DMS114 treated with DMSO at 0.1 percent for 48 hours (cell line): Measurements from ENCODE around the gene NEK2.
"Not testable (repeated sequence)": the region's sequence is repeated elsewhere in the genome, so short reads cannot be mapped to it uniquely, and the experiment has no call there.

ENCODE experiments used
- DNase-seq: peaks from one replicate; lab custom pipeline; 2025; ENCODE audit not compliant: unreplicated experiment; lab: John Stamatoyannopoulos, UW

The NEK2 gene

DNA sequence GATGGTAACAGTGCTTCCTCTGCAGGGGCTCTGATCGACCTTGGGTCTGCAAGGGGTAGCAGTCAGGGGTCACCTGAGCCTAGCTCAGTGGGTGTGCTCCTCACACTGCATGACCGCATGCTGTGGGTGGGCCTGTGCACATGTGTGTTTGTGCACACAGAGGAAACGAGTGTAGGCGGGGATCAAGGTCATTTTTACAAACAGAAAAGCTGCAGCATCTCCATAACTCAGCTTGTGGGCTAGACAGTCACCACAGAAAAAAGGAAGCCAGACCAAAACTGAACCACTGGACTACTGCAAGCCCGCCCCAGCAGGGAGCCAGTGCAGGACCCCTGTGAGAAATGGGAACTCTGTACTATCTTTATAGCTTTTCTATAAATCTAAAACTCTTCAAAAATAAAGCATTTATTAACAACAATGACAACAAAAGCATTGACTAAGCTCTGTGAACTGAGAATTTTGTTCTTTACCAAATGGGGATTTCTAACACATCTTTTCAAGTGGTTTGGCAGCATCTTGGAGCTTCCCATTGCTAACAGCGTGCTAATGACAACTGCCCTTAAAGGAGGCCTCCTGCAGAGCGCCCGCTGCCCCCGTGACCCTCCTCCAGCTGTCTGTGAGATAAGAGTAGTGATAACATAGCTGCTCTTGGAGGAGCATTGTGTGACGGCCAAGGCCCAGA, 19.9 kb upstream of the NEK2 start:
- no peak for DNase-seq

DNA sequence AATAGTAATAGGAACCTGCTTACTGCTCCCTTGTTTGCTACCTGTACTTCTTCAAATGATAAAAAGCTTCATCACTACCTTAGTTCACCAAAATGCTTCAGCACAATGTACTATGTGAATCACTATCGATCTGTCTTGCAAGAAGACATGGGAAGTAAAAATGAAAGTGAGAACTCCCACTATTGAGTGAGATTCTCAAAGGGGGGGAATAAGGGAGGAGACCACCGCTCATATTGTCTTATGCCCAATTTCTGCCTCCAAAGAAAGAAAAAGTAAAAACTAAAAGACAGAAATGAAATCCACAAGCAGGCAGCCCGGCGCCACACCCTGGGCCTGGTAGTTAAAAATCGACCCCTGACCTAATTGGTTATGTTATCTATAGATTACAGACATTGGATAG, 18.5 kb upstream of the NEK2 start:
- DNase-seq, result not testable (repeated sequence)

DNA sequence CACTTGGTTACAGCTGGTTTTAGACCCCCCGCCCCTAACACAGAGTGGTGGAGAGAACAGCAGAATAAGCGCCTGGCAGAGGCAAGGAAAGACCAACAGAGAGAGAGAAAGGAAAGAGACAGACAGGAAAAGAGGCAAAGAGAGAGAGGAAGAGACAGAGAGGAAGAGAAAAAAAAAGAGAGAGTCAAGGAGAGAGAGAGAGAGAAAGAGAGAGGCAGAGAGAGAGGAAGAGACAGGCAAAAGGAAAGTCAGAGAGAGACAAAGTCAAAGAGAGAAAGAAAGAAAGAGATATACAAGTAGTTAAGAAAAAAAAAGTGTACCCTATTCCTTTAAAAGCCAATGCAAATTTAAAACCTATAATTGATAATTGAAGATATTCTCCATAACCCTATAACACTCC, 13.0 kb upstream of the NEK2 start:
- no peak for DNase-seq

DNA sequence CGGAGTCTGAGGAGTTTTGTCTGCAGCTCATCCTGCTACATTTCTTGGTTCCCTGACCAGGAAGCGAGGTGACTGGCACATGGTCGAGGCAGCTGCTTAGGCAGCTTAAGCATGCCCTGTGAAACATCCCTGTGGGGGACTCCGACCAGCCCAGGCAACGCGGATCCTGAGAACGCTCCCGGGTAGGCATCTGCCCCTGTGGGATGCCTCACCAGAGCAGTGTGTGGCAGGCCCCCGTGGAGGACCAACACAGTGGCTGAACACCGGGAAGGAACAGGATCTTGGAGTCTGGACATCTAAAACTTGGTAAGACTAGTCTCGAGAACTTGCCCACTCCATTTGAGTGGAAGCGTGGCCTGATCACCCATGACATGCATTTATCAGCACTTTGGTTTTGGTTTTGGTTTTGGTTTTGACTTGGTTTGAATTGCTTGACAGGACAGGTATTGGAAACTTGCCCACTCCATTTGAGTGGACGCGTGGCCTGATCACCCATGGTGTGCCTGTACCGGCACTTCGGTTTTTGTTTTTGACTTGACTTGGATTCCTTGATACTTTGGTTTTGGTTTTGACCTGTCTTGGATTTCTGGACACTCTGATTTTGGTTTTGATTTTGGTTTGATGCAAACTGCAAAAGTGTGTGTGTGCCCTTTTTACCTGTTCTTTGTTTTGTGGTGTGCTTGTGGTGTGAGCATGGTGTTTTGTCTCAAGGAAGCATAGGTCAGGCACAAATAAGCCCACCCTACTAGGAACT, 12.2 kb upstream of the NEK2 start:
- no peak for DNase-seq

DNA sequence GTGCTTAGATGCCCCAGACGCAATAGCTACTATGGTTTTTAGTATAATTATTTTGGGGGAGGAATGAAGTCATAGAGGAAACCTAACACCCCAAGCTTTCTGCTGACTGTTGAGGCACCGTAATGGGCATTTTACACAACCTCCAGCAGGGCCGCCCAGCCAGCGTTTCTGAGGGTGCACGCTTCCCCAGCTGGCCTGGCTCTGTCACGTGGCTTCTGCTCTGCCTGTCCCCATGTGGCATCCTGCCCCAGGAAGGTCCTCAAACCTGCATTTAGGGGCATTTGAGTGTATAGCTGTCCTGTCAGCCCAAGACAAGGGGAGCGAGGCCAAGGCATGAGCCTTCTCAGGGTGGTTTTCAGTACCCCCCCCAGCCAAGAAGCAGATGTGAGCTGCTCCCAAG, 10.4 kb upstream of the NEK2 start:
- no peak for DNase-seq

- DNase-seq, result no peak
Observed at GRCh38 chr1:211684791-211685190, 9.4 kb upstream of the NEK2 start.

- DNase-seq, result no peak
Observed at GRCh38 chr1:211684331-211684730, 8.9 kb upstream of the NEK2 start.

- no peak for DNase-seq
Observed at GRCh38 chr1:211683396-211684297, 8.2 kb upstream of the NEK2 start.

DNA sequence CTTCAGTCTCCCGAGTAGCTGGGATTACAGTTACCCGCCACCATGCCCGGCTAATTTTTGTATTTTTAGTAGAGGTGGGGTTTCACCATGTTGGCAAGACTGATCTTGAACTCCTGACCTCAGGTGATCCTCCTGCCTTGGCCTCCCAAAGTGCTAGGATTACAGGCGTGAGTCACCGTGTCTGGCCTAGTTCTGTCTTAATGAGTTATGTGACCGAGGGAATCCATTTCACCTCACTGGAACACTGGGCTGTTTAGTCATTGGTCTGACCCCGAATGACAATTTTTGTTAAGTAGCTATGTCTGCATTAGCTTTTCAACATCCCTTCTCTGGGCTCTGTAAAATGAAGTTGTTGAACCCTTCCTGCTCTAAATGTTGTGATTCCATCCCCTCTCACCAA, 6.8 kb upstream of the NEK2 start:
- DNase-seq, result not testable (repeated sequence)

DNA sequence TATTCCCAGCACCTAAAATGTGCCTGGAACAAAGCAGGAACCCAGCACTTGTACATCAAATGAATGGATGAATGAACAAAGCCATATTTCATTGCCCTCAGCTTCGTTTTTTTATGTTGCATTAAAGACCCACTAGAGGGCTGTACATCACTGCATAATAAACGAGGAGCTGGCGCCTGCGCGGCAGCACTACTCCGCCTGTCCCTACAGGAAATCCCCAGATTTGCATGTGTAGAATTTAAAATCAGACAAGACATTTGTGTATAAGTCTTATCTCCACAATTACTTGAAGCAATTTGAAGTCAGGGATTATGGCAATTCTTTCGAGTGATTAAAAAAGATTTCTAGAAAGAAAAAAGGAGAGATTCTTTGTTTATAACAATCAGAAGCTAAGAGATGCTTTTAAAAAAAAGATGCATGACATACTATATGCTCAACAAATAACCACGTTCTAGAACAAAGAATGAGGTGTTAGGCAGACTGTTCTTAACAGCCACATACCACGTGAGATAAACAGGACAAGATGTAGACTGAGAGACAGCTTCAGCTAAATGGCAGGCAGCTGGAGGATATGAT, 5.4 kb upstream of the NEK2 start:
- peak; percentile 88 for DNase-seq

DNA sequence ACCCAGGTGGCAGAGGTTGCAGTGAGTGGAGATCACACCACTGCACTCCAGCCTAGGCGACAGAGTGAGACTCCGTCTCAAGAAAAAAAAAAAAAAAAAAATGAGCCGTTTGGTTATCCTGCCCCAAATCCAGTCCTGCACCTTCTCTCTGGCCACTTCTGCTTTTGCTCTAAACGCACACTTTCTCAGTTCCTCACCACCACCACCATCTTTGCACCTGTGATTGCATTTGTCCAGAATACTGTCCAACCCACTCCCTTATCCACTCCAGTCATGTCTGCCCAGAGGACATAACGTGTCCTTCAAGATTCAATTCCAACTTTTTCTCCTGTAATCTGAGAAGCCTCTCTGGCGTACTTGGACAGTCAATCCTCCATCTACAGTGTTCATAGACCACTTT, 2.2 kb upstream of the NEK2 start:
- no peak for DNase-seq

DNA sequence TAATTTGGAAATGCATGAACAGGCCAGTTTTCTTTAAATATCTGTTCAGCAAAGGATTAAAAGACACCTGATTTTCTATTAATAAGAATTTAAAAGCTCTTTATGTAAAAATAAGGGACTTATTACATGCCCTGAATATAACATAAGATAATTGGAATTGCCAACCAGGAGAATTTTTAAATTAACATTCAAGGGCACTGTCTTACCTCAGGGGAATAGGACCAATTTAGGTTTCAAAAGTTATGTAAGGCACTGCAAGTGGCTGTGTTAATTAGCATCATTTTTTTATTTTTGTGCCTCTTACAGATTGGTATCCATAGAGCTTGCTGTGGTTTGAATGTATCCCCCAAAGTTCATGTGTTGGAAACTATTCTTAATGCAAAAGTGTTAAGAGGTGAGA, 1.3 kb upstream of the NEK2 start:
- no peak for DNase-seq

DNA sequence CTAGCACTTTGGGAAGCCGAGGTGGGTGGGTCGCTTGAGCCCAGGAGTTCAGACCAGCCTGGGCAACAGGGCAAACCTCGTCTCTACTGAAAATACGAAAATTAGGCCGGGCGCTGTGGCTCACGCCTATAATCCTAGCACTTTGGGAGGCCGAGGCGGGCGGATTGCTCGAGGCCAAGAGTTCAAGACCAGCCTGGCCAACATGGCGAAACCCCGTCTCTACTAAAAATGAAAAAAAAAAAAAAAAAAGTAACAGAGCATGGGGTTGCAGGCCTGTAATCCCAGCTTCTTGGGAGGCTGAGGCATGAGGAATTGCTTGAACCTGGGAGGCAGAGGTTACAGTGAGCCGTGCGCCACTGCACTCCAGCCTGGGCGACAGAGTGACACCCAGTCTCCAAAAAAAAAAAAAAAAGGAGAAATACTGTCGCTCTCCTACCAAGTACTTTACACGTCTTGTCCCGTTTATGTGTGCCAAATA, 724 bp upstream of the NEK2 start:
- DNase-seq, result no peak

DNA sequence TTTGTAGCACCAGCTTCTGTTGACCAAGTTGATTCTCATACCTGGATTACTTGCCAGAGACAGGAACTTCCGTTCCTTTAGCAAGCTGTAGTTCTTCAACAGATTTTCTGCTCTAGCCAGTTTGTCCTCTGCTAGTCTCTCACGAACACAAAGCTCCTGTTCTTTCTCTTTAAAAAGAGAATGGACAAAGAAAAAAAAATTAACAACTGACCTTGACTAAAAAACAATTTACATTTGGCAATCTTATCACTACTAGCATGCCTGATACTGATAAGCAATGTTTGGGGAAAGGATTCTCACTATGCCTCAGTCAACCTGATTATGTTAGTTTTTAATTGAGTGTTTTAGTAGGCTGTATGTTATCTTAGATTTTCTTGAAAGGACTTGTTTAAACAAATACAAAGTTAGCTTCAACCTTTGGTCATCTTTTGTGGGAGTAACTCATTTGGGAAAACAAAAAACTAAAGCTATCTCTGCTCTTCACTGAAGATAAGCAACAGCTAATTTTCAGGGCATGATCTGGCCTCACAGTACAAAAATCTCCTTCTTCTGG, 8.3 kb downstream of the NEK2 start:
- no peak for DNase-seq

DNA sequence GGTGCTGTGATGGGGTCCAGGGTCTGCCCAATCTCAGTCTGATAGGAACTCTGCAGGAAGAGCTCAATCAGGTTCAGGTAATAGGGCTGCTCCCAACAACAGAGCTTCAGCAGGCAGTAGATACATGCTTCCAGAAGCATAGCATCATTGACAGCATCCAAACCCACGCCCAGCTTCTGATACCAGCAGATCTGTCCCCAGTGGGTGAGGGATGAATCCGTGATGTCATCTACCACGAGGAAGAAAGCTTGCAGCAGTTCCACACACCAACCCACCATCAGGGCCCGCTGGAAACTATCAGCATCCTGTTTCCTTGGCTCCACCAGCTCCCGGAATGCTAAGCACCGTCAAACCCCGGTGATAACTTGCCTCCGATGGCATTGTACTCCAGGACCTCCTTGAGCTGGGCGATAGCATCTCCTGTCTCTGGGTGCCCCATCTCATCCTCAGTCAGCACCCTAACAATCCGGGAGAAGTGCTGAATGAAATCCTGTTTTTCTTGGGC, 14.7 kb downstream of the NEK2 start:
- DNase-seq, result no peak

DNA sequence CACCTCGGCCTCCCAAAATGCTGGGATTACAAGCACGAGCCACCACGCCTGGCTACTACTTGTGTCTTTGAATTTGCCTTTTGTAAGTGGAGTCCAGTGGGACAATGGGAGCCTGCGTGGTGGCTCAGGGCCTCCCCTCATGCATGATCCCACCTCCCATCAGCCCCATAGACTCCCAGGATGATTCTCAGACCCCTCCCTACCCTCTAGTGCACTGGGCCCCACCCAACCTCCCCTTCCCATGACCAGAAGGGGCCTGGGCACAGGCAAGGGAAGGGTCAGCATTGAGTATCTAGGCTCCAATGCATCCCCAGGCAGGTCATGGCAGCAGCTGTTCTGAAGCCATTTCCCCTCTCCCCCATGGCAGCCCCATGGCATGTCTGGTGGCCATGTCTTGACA, 18.7 kb downstream of the NEK2 start:
- DNase-seq, result no peak

GRCh38 chr1:211654838-211655787, 20.3 kb downstream of the NEK2 start:
- DNase-seq, result peak; percentile 75

- DNase-seq, result no peak
Observed at GRCh38 chr1:211653959-211654496, 21.4 kb downstream of the NEK2 start.

DNA sequence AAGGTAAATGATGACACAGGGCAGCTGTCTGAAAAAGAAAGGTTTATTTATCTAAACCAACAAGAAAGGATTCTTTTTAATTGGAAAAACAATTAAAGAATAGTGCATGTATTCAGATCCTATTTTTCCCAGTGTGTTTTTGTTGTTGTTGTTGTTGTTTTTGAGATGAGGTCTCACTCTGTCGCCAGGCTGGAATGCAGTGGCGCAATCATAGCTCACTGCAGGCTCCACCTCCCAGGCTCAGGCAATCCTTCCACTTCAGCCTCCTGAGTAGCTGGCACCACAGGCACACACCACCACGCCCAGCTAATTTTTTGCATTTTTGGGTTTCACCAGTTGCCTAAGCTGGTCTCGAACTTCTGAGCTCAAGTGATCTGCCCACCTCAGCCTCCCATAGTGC, 22.1 kb downstream of the NEK2 start:
- no peak for DNase-seq
